Nephron progenitor cell (in vitro differentiated cells): ENCODE data around the gene PCSK2.

ENCODE experiments used
- DNase-seq: peaks from one replicate; pipeline ENCODE4 v3.0.0; 2021
- H3K27ac Mint-ChIP-seq: 2 replicates; pipeline ENCODE4 v1.8.0; 2021; ENCODE audit warnings: mild to moderate bottlenecking, moderate library complexity, mixed read lengths
- H3K27me3 Mint-ChIP-seq: 2 replicates; pipeline ENCODE4 v1.8.0; 2021; ENCODE audit warnings: mild to moderate bottlenecking, low read depth, mixed read lengths; ENCODE audit not compliant: poor library complexity
- H3K36me3 Mint-ChIP-seq: 2 replicates; pipeline ENCODE4 v1.8.0; 2021; ENCODE audit warnings: low read depth, mixed read lengths
- H3K4me1 Mint-ChIP-seq: 2 replicates; pipeline ENCODE4 v1.8.0; 2021; ENCODE audit warnings: mixed read lengths
- H3K4me3 Mint-ChIP-seq: 2 replicates; pipeline ENCODE4 v1.8.0; 2021; ENCODE audit warnings: mild to moderate bottlenecking, moderate library complexity, mixed read lengths
- H3K9me3 Mint-ChIP-seq: 2 replicates; pipeline ENCODE4 v1.8.0; 2021; ENCODE audit warnings: mild to moderate bottlenecking, moderate library complexity, mixed read lengths
- TF ChIP-seq, protein P1 (sequence below): fragments of 200-600 bp; sonication (generic); IDR thresholded peaks from 2 replicates; pipeline ENCODE4 v1.5.0; 2021; ENCODE audit warnings: antibody characterized with exemption

PCSK2 gene

DNA sequence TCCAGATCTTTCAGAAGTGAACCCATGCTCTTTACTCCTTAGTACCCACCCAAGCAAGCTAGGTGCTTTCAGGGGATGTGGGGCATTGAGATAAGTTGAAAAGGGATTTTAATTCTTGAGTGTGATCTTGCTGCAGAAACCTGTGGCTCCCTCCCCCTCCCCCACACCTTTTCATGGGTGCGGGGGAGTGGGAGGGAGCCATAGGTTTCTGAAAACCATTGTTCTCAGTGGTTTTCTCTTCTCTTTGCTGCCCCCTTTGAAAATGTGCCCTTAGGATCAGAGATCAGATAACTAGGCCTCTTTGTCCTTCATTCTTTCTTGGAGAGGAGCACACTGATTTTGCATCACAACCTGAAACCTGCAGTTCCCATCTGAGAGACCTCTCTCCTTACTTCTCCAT is 2.4 kb downstream of the PCSK2 start:
- DNase-seq: no peak
- no peak overlapping the region for H3K4me3 Mint-ChIP-seq
- no peaks in the 10 kb centered on the region for H3K9me3 Mint-ChIP-seq
- no peak overlapping the region for H3K27ac Mint-ChIP-seq
- peaks cover 72% of the 10 kb centered on the region for H3K27me3 Mint-ChIP-seq
- H3K36me3 Mint-ChIP-seq: no peaks in the 10 kb centered on the region
- peaks cover 40% of the 10 kb centered on the region for H3K4me1 Mint-ChIP-seq
- TF ChIP-seq, protein P1, sequence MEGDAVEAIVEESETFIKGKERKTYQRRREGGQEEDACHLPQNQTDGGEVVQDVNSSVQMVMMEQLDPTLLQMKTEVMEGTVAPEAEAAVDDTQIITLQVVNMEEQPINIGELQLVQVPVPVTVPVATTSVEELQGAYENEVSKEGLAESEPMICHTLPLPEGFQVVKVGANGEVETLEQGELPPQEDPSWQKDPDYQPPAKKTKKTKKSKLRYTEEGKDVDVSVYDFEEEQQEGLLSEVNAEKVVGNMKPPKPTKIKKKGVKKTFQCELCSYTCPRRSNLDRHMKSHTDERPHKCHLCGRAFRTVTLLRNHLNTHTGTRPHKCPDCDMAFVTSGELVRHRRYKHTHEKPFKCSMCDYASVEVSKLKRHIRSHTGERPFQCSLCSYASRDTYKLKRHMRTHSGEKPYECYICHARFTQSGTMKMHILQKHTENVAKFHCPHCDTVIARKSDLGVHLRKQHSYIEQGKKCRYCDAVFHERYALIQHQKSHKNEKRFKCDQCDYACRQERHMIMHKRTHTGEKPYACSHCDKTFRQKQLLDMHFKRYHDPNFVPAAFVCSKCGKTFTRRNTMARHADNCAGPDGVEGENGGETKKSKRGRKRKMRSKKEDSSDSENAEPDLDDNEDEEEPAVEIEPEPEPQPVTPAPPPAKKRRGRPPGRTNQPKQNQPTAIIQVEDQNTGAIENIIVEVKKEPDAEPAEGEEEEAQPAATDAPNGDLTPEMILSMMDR: no peak

GRCh38 chr20:17233626-17234025 is 6.8 kb downstream of the PCSK2 start:
- no peak overlapping the region for H3K27ac Mint-ChIP-seq
- no peak for DNase-seq
- TF ChIP-seq, protein P1: no peak
- H3K36me3 Mint-ChIP-seq: no peaks in the 10 kb centered on the region
- H3K4me1 Mint-ChIP-seq: peaks cover 9% of the 10 kb centered on the region
- H3K9me3 Mint-ChIP-seq: no peaks in the 10 kb centered on the region
- H3K4me3 Mint-ChIP-seq: no peak overlapping the region
- peaks cover 29% of the 10 kb centered on the region for H3K27me3 Mint-ChIP-seq

GRCh38 chr20:17236766-17237165 is 9.9 kb downstream of the PCSK2 start:
- no peak for DNase-seq
- Mint-ChIP-seq H3K4me3 (no peak overlapping the region), H3K27me3 (peaks cover 6% of the 10 kb centered on the region)

GRCh38 chr20:17248224-17248623 is 21.4 kb downstream of the PCSK2 start:
- DNase-seq: no peak
- no peak overlapping the region for H3K4me3 Mint-ChIP-seq
- TF ChIP-seq, protein P1: no peak
- no peaks in the 10 kb centered on the region for H3K9me3 Mint-ChIP-seq
- H3K4me1 Mint-ChIP-seq: no peaks in the 10 kb centered on the region
- no peaks in the 10 kb centered on the region for H3K27me3 Mint-ChIP-seq
- H3K27ac Mint-ChIP-seq: no peak overlapping the region
- no peaks in the 10 kb centered on the region for H3K36me3 Mint-ChIP-seq

More at GRCh38 chr20:17236766-17237165, 9.9 kb downstream of the PCSK2 start:
- Mint-ChIP-seq H3K36me3 (no peaks in the 10 kb centered on the region), H3K4me1 (no peaks in the 10 kb centered on the region), H3K9me3 (no peaks in the 10 kb centered on the region), H3K27ac (no peak overlapping the region)
- TF ChIP-seq, protein P1: no peak

DNA sequence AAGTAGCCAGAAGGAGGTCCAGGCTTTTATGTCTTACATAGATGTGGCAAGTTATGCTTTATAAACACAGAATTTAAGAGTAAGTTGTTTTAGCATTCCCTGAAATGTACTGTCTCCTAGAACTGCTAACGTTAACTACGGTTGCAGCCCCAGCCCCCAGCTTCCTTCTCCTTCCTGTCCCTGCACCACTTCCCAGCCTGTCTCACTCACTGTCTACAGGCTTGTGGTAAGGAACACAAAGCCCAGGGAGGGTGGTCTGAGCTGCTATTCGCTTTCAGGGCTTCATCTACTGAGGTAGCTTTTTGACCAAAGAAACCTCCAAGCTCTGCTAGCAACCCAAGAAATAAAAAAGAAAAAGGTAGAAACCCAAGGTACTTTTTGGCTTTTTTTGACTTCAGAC is 35.9 kb downstream of the PCSK2 start:
- Mint-ChIP-seq H3K27me3 (peaks cover 4% of the 10 kb centered on the region), H3K4me1 (no peaks in the 10 kb centered on the region), H3K9me3 (no peaks in the 10 kb centered on the region), H3K36me3 (no peaks in the 10 kb centered on the region), H3K4me3 (no peak overlapping the region), H3K27ac (no peak overlapping the region)
- TF ChIP-seq, protein P1: no peak
- DNase-seq: no peak

- Mint-ChIP-seq H3K4me3 (no peak overlapping the region), H3K27ac (no peak overlapping the region), H3K9me3 (peaks cover under 1% of the 10 kb centered on the region), H3K27me3 (no peaks in the 10 kb centered on the region), H3K4me1 (no peaks in the 10 kb centered on the region), H3K36me3 (no peaks in the 10 kb centered on the region)
- TF ChIP-seq, protein P1: no peak
- DNase-seq: no peak
Observed at GRCh38 chr20:17273717-17274116, 46.9 kb downstream of the PCSK2 start.
